OCI-LY1 (cell line): ENCODE results near the gene TRMT6.

ENCODE experiments used
- H2AFZ ChIP-seq: fragments of 200-600 bp; sonication (generic), shearing (Covaris generic); 2 replicates; pipeline ENCODE4 v1.6.0; 2014; ENCODE audit warnings: antibody characterized with exemption, mild to moderate bottlenecking, low read length
- H3F3A ChIP-seq: fragments of 200-600 bp; sonication (generic), shearing (Covaris generic); 2 replicates; pipeline ENCODE4 v1.6.0; 2014; ENCODE audit warnings: mild to moderate bottlenecking, antibody characterized with exemption, low read length, moderate library complexity; ENCODE audit not compliant: insufficient read depth
- H3K27ac ChIP-seq: fragments of 200-600 bp; sonication (generic); 2 replicates; pipeline ENCODE4 v1.5.1; 2014; ENCODE audit warnings: low read length, mixed run types, mild to moderate bottlenecking, low read depth; ENCODE audit not compliant: poor library complexity, severe bottlenecking
- H3K27me3 ChIP-seq: fragments of 200-600 bp; sonication (generic); 2 replicates; pipeline ENCODE4 v1.6.0; 2014; ENCODE audit warnings: antibody characterized with exemption, mild to moderate bottlenecking, low read length, moderate library complexity; ENCODE audit not compliant: insufficient read depth
- H3K36me3 ChIP-seq: fragments of 200-600 bp; sonication (generic); 2 replicates; pipeline ENCODE4 v1.6.1; 2014; ENCODE audit warnings: mild to moderate bottlenecking, antibody characterized with exemption, low read length, moderate library complexity, mixed read lengths; ENCODE audit not compliant: insufficient read depth
- H3K4me1 ChIP-seq: fragments of 200-600 bp; sonication (generic); 2 replicates; pipeline ENCODE4 v1.5.1; 2014; ENCODE audit warnings: mild to moderate bottlenecking, low read length, moderate library complexity; ENCODE audit not compliant: insufficient read depth, severe bottlenecking
- H3K4me2 ChIP-seq: fragments of 200-600 bp; sonication (generic), shearing (Covaris generic); 2 replicates; pipeline ENCODE4 v1.6.1; 2014; ENCODE audit warnings: low read length
- H3K4me3 ChIP-seq: fragments of 200-600 bp; sonication (generic); 2 replicates; pipeline ENCODE4 v1.5.1; 2014; ENCODE audit warnings: low read length, low read depth, mild to moderate bottlenecking, mixed read lengths; ENCODE audit not compliant: poor library complexity, severe bottlenecking
- H3K79me2 ChIP-seq: fragments of 200-600 bp; shearing (Covaris generic); 2 replicates; pipeline ENCODE4 v1.6.1; 2016; ENCODE audit warnings: mixed run types, low read length, mixed read lengths; ENCODE audit not compliant: insufficient read depth
- H3K9ac ChIP-seq: fragments of 200-600 bp; sonication (generic), shearing (Covaris generic); 2 replicates; pipeline ENCODE4 v1.6.1; 2014; ENCODE audit warnings: mild to moderate bottlenecking, low read length, mixed read lengths
- H3K9me2 ChIP-seq: fragments of 200-600 bp; sonication (generic), shearing (Covaris generic); 2 replicates; pipeline ENCODE4 v1.6.1; 2014; ENCODE audit warnings: low read depth, mild to moderate bottlenecking, low read length, mixed read lengths
- H3K9me3 ChIP-seq: fragments of 200-600 bp; shearing (Covaris generic); 2 replicates; pipeline ENCODE4 v1.6.1; 2014; ENCODE audit warnings: low read length, mixed read lengths
- H4K20me1 ChIP-seq: fragments of 200-600 bp; sonication (generic), shearing (Covaris generic); 2 replicates; pipeline ENCODE4 v1.6.0; 2016; ENCODE audit warnings: mild to moderate bottlenecking, low read length; ENCODE audit not compliant: insufficient read depth
- EZH2 ChIP-seq: fragments of 200-600 bp; sonication (generic), shearing (Covaris generic); IDR thresholded peaks from 2 replicates; pipeline ENCODE4 v1.8.0; 2017; ENCODE audit warnings: borderline replicate concordance, mixed run types, mild to moderate bottlenecking, antibody characterized with exemption, low read length, moderate library complexity, mixed read lengths
- TF ChIP-seq, protein P1 (sequence below): fragments of 200-600 bp; sonication (generic), shearing (Covaris generic); IDR thresholded peaks from 2 replicates; pipeline ENCODE4 v1.5.1; 2017; ENCODE audit warnings: mild to moderate bottlenecking, antibody characterized with exemption, low read length, moderate library complexity, mixed read lengths

The TRMT6 gene

DNA sequence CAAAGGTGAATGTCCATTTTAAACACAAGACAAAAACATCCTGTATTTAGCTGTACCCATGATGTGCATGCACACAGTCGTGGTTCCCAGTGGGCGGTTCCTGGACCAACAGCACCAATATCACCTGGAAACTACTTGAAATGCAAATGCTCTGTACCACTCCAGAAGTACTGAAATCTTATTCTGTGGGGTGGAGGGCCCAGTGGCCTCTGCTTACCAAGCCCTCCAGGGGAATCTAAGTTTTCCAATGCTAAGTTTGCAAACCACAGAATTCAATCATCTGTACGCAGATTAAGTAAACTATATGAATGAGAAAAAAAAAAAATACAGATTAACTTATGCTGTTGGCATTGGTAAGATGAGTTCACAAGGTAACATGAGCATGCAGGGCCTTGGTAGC lies 14.1 kb downstream of the TRMT6 start:
- Histone ChIP-seq H3K9ac (no peak overlapping the region), H3K27me3 (no peaks in the 10 kb centered on the region), H3K79me2 (no peaks in the 10 kb centered on the region), H3K27ac (no peak overlapping the region), H4K20me1 (no peaks in the 10 kb centered on the region), H3K9me2 (no peaks in the 10 kb centered on the region), H3K4me3 (no peak overlapping the region), H3K9me3 (no peaks in the 10 kb centered on the region), H3F3A (no peaks in the 10 kb centered on the region), H3K4me1 (peaks cover 5% of the 10 kb centered on the region), H3K36me3 (peaks cover 36% of the 10 kb centered on the region), H2AFZ (no peak overlapping the region), H3K4me2 (no peak overlapping the region)
- TF ChIP-seq, protein P1, sequence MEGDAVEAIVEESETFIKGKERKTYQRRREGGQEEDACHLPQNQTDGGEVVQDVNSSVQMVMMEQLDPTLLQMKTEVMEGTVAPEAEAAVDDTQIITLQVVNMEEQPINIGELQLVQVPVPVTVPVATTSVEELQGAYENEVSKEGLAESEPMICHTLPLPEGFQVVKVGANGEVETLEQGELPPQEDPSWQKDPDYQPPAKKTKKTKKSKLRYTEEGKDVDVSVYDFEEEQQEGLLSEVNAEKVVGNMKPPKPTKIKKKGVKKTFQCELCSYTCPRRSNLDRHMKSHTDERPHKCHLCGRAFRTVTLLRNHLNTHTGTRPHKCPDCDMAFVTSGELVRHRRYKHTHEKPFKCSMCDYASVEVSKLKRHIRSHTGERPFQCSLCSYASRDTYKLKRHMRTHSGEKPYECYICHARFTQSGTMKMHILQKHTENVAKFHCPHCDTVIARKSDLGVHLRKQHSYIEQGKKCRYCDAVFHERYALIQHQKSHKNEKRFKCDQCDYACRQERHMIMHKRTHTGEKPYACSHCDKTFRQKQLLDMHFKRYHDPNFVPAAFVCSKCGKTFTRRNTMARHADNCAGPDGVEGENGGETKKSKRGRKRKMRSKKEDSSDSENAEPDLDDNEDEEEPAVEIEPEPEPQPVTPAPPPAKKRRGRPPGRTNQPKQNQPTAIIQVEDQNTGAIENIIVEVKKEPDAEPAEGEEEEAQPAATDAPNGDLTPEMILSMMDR = no peak
- no peak for TF ChIP-seq EZH2

DNA sequence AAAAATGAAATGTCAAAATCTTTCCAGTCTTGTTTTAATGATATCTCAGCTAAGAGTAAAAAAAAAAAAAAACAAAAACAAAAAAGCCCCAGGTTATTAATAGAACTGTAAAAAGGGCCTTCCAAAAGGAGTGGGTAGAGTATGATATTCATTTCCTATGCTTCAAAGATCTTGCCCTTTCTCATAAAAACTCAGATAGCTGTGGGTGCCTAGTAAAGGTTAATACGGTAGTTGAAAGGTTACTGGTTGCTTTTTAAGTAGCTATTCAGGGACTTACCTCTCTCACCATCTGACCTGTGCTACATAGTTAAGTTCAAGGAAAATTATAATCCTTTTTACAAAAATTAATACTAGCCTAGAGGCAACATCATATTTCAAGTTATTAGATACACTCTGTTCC lies 14.9 kb downstream of the TRMT6 start:
- H3K27me3 ChIP-seq = no peaks in the 10 kb centered on the region
- no peak overlapping the region for H3K27ac ChIP-seq
- H3K4me2 ChIP-seq = no peak overlapping the region
- no peaks in the 10 kb centered on the region for H4K20me1 ChIP-seq
- no peak overlapping the region for H3K9ac ChIP-seq
- H3K4me3 ChIP-seq = no peak overlapping the region
- no peaks in the 10 kb centered on the region for H3K9me3 ChIP-seq
- no peaks in the 10 kb centered on the region for H3K9me2 ChIP-seq
- peaks cover 5% of the 10 kb centered on the region for H3K4me1 ChIP-seq
- no peak for TF ChIP-seq EZH2
- TF ChIP-seq, protein P1 = no peak
- no peak overlapping the region for H2AFZ ChIP-seq
- peaks cover 27% of the 10 kb centered on the region for H3K36me3 ChIP-seq
- H3F3A ChIP-seq = no peaks in the 10 kb centered on the region
- H3K79me2 ChIP-seq = no peaks in the 10 kb centered on the region

DNA sequence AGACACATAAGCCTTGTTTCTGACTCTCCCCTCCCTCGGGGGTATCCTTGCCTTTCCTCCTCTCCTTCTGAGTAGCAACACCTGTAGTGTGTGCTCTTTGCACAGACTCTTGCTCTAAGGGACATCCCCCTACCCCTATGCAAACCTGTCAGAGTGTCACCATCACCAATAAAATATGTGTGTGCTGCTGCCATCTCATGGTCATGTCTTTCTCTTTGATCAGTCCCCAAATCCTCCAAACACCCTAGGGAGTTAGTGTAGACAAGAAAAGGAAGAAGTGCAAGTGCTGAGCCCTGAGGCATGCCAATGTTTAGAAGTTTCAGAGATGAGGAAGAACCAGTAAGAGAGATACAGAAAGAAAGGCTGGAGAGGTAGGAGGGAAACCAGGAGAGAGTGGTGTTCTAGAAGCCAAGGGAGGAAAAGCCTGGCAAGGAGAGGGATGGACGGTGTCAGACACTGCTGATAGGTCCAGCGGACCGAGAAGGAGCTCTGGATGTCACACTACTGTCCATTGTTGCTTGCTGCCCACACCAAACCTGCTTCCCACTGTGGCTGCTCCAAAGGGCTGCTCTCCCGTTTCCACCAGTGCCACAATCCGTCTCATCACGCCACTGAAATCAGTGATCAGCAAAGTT lies 16.4 kb downstream of the TRMT6 start:
- no peak for TF ChIP-seq EZH2
- TF ChIP-seq, protein P1 = peak; percentile 74
- H3K4me3 ChIP-seq = no peak overlapping the region
- H3K4me2 ChIP-seq = no peak overlapping the region
- no peaks in the 10 kb centered on the region for H3K79me2 ChIP-seq
- H3K27ac ChIP-seq = no peak overlapping the region
- no peaks in the 10 kb centered on the region for H3K9me2 ChIP-seq
- H3K9ac ChIP-seq = no peak overlapping the region
- no peaks in the 10 kb centered on the region for H3K27me3 ChIP-seq
- H3K36me3 ChIP-seq = peaks cover 13% of the 10 kb centered on the region; the same call in 1 of the 2 replicates
- H2AFZ ChIP-seq = no peak overlapping the region
- H4K20me1 ChIP-seq = no peaks in the 10 kb centered on the region
- peaks cover 5% of the 10 kb centered on the region for H3K4me1 ChIP-seq
- H3F3A ChIP-seq = no peaks in the 10 kb centered on the region
- H3K9me3 ChIP-seq = no peaks in the 10 kb centered on the region
